ENCODE results near the gene OGDH.

DNA sequence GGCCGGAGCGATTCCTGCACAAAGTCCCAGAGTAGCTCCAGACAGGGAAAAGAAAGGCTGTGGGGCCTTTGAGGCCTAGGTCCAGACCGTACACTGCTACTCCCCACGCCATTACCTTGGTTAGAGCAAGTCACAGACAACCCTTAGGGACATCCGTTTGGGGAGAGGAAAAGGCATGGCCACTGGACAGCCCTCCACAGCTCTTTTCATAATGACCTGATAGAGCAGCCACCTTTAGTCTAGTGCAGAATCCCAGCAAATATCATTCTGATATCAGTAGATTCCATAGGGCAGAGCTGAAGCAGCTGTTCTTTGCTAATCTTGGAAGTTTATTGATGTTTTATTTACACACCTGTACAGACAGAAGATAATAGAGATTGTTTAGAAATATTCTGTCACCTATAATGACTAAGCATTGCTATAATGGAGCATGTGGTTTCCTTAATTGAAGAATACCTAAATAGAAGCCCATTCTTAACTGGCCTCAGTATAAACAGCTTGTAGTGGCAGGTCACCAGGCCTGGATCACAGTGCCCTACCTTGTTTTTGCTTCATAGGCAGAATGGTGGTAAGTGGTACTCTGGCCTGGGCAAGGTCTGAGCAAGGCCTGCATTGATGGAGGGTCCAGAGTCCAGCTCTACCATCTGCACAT is 27.9 kb downstream of the OGDH start:
- TF ChIP-seq, protein P1, sequence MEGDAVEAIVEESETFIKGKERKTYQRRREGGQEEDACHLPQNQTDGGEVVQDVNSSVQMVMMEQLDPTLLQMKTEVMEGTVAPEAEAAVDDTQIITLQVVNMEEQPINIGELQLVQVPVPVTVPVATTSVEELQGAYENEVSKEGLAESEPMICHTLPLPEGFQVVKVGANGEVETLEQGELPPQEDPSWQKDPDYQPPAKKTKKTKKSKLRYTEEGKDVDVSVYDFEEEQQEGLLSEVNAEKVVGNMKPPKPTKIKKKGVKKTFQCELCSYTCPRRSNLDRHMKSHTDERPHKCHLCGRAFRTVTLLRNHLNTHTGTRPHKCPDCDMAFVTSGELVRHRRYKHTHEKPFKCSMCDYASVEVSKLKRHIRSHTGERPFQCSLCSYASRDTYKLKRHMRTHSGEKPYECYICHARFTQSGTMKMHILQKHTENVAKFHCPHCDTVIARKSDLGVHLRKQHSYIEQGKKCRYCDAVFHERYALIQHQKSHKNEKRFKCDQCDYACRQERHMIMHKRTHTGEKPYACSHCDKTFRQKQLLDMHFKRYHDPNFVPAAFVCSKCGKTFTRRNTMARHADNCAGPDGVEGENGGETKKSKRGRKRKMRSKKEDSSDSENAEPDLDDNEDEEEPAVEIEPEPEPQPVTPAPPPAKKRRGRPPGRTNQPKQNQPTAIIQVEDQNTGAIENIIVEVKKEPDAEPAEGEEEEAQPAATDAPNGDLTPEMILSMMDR (IDR thresholded peaks at IDR 0.05; ENCODE audit: low read length), result no peak
- no peak for TF ChIP-seq EZH2 (IDR thresholded peaks at IDR 0.05; ENCODE audit: borderline replicate concordance, low read length)

Measured in OCI-LY1 (cell line).